NCI-H82 treated with DMSO at 0.1 percent for 48 hours (cell line): ENCODE measurements around the gene PALLD.

Experiments used
- DNase-seq: peaks from one replicate; lab custom pipeline; 2025; ENCODE audit not compliant: unreplicated experiment; lab: John Stamatoyannopoulos, UW

The PALLD gene

DNA sequence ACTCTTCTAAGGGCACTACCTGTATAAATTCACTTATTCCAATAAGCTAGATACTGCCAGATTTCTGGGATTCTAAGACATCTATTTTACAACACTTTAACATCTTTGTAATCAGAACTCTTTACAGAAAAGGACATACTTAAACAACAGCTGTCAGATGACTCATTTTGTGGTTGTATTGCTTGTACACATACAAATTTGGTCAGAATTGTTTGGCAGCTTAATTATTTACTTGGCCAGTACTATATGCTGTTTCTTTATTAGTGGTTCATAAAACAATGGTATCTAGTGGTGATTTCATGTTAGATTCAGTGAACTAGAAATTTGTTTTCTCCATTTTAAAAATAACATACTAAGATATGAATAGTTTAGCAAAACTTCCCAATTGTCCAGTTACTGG lies 27.2 kb downstream of the PALLD start:
- DNase-seq, result no peak

DNA sequence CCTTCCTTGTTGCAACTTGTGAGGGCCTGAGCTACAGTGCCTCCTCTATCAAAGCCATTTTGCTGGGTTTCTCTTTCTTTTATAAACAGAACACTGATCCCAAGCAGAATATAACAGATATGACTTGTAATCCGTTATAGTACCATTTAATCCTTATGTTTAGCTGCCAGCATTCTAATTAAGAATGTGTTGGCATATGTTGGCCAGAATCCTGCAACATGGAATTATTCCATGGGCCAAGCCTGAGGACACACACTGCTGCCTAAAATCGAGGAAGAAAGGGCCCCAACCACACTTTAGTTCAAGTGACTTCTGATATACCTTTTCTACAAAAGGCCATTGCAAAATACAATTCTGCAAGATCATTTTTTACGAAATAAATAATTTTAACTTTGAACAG lies 28.0 kb downstream of the PALLD start:
- DNase-seq, result no peak

DNA sequence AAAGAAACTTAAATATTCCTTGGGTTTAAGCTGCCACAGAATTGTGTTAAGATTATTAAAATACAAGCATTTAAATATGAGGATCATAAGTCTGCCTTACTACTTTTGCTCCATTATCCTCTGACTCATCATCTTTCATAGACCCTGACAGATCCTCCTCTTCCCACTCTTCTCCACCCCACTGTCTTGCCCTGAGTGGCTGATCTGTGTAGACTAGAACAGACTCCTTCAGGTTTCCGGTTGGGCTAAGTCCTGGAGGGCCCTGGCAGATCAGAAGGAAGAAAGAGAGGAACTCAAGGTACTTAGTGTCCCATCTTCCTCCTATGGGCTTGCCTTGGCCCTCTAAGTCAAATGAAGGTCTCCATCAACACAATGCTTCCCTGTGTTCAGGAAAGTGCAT lies 30.7 kb downstream of the PALLD start:
- DNase-seq, result no peak

DNA sequence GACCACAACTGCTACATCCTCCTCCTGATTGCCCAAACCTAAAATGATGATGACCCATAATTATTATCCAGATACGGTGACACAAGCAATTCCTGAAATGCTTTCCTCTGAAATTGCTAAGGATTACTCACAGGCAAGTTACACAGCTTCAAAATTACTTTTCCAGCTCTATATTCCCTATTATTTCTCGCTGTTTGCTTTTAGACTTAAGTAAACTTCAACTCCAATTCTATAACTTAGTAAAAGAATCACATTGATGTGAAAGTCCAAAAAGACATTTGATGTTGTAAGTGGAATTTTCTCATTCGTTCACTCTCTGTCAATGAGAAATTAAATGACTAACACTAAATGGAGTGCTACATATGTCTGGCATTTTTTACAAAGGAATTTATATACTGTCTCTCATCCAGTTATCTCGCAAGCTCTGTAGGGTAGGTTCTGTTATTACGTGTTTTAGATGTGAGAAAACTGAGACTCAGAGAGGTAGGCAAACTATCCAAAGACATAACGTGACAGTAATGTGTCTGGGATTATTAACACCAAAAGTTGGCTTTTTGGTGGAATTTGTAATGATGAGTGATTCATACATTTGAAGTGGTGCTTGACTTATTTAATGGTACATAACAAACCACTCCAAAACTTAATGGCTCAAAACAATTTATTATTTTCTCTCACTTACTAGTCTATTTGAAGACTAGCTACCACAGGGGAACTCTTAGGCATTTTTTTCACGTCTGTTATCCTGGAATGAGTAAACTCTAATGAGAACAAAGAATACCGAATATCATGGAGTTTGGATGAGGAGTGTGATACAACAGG lies 31.5 kb downstream of the PALLD start:
- DNase-seq, result no peak

DNA sequence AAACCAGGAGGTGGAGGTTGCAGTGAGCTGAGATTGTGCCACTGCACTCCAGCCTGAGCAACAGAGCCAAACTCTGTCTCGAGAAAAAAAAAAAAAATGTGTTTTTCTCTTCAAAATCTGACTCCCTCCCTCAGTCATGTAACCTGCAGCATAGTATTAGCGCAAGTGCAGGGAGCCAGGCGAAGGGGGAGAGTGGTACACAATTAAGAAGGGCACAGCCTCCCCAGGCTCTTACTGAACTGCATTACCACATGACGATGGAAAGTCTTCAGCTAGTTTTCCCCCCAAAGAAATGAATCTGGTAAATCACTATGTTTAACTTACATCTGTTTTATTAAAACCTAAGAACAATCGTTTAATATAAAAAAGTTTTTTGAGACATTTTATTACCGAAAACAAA lies 32.4 kb downstream of the PALLD start:
- no peak for DNase-seq

DNA sequence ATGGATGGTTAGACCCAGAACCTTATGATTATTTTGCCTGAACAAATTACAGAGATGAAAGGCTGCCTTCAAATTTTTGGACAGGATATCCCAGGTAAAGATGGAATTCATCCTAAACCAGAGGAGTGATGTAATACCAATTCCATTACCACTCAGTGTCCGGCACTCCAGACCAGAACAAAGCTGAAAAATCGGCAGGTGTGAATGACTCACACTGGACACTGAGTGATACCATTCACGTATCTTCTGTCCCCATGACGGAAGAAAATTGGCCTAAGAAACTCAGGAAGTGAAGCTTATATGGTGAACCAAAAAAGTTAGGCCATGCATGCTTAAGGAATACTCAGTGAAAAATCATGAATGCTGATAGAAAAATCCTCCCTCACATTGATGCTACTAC lies 34.5 kb downstream of the PALLD start:
- DNase-seq, result no peak

DNA sequence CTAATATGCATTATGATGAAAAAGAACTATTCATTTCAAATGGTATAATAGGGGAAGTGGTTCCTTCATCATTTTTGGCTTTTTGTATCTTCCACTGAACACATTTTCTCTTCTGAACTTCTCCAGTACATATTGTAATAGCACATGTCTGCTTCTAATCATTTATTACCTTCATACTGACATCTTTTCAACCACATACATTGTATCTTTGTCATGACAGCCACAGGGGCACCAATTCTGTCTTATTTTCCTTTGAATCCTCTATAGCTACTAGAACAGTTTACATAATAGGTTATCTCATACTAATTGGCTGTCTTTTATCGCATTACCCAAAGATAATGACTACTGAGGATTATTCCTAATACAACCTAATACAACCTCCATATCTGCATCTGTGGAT lies 37.7 kb downstream of the PALLD start:
- no peak for DNase-seq

DNA sequence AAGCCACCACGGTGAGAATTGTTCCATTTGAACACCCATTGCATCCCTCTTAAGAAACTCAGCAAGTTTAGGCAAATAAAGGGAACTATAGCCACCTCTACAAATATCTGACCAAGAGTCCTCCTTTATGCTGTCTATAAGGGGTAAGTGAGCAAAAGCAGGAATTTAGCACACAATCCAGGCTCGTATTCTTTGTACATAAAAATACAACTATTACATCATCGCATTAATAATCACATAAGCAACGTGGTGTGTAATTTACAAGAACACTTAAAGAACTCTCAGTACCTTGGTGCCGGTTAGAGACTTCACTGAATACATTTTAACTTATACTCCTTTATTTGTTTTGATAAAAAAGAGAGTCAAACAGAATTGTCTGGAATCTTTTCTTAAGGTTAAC lies 38.8 kb downstream of the PALLD start:
- DNase-seq, result no peak

DNA sequence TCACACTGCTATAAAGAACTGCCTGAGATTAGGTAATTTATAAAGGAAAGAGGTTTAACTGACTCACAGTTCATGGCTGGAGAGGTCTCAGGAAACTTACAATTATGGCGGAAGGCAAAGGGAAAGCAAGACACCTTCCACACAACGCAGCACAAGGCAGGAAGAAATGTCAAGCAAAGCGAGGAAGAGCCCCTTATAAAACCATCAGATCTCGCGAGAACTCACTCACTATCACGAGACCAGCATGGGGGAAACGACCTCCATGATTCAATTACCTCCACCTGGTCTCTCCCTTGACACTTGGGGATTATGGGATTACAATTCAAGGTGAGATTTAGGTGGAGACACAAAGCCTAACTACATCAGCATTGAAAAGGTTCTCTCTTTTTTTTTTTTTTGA lies 39.6 kb downstream of the PALLD start:
- DNase-seq, result no peak

DNA sequence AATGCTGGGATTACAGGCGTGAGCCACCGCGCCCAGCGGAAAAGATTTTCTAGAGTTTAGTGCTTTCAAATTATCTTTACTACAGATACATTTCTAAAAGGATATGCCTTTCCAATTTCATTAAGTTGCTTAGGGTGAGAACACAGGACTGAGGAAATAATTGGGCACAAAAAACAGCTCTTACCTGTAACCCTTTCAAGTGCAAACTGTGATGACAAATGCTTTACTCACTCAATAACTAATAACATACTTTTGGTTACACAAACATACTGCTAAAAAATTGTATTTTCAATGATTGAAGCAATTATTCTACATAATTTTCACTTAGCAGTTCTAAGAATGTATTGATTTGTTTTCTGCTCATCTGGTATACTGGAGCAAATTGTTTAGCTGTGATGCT lies 40.2 kb downstream of the PALLD start:
- DNase-seq, result no peak

DNA sequence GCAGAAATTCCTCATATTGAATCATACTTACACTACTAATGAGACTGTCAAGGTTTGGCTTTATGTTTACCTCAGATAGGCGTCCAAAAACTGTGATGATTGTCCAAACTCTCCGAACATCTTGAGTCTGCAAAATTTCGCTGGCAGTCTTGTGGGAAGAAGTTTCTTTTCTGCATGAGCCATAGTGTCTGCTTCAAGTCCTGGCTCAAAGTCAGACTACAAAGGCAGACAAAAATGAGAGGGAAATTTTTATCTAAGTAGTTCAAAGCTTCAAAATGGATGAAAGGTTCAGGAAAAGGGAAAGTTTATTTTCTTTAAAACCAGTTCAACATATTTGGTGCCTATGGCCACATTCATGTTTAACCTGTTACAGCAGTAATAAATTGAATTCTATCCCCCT lies 40.7 kb downstream of the PALLD start:
- no peak for DNase-seq

DNA sequence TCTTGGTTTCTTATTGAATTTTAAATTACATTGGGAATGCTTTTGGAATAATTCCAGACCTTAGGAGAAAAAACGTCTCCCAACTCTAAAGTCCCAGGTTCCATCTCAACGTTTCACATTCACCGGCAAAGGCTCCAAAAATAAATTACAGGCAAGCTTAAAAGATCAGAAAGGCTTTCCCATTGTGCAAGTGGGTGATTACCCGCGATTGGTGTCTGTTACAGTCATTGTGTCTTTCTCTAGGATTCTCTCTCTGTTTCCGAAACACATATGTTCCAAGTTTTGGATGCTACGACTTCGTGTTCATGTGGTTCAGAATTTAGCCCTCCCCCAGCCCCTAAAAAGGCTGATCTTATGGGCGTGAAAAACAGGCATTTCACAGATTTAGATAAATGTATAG lies 41.8 kb downstream of the PALLD start:
- no peak for DNase-seq

DNA sequence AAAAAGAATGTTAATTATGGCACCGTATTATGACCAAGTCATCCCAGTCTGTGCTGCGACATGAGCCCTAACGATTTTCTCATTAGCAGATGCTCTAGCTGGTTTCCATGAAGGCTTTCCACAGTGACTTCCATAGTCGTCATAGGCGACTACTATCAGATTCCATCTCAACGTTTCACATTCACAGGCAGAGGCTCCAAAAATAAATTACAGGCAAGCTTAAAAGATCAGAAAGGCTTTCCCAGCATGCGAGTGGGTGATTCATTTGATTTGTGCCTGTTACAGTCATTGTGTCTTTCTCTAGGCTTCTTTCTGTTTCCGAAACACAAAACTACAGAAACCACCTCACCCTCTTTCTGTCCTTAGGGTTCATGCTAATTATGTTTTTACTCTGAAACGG lies 43.2 kb downstream of the PALLD start:
- DNase-seq, result no peak

DNA sequence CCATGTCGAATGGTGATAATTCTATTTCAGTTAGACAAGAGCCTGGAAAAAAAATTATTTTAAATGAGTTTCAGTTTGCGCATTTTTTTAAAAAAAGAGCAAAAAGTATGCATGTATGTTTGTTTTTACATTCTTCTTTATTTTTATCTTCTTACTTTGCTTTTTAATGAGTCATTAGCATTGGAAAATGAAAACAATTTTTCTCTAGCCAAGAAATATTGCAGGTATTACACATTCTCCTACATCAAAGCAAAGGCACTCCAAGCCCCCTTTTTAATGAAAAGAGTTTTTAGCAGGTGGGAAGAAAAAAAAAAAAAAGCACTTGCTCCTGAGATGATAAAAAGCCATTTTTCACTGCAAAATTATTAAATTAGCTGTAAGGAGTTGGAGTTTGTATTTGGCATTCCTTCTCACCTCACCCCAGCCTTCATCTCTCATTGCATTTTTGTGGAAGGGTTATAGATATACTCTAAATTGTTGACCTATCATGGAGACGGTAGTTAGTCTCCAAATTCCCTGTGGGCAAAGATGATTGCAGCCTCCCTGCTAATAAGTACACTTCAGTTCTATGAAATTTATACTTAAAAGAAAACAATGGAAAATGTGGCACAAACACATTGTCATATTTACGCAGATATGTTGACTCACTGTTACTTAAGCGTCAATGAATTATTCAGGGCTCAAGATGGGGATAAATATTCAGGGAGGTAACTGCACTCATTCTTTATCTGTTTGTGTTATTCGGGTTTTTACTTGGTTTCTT lies 43.8 kb downstream of the PALLD start:
- no peak for DNase-seq

DNA sequence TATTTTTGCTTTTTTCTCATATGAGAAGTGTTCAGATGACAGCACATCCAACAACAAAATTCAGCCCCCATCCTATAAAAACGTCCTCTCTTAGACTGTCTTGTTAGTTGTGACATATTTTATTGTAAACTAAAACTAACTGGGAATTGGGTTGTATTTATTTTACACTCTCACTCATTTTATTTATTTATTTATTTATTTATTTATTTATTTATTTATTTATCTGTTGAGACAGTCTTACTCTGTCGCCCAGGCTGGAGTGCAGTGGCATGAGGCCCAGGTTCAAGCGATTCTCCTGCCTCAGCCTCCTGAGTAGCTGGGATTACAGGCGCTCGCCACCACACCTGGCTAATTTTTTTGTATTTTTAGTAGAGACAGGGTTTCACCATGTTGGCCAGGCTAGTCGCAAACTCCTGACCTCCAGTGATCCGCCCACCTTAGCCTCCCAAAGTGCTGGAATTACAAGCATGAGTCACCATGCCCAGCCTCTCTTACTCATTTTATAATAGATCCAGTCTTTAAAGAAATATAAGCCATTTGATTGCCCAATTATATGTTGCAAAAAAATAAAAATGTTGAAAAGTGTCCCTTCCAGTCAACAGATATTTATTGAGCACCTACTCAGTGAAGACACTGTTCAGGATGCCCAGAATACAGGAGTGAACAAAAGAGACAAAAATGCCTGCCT lies 44.6 kb downstream of the PALLD start:
- DNase-seq, result no peak

DNA sequence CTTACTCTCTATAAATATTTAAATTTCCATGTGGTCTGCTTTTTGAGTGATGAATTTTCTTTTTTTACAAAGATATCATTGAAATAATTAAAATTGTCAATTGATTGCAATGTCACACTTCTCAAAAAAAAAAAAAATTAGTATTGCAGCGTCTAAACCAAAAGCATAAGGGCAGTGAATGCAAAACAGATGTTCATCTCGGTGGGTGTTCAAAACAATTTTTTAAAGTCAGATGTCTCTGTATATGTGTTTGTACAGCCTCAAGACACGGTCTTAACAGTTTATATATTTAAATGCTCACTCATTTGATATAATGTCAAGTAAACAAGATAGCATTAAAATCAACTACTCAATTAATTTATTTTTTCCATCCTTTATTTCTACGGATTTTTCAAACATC lies 52.3 kb downstream of the PALLD start:
- DNase-seq, result no peak

DNA sequence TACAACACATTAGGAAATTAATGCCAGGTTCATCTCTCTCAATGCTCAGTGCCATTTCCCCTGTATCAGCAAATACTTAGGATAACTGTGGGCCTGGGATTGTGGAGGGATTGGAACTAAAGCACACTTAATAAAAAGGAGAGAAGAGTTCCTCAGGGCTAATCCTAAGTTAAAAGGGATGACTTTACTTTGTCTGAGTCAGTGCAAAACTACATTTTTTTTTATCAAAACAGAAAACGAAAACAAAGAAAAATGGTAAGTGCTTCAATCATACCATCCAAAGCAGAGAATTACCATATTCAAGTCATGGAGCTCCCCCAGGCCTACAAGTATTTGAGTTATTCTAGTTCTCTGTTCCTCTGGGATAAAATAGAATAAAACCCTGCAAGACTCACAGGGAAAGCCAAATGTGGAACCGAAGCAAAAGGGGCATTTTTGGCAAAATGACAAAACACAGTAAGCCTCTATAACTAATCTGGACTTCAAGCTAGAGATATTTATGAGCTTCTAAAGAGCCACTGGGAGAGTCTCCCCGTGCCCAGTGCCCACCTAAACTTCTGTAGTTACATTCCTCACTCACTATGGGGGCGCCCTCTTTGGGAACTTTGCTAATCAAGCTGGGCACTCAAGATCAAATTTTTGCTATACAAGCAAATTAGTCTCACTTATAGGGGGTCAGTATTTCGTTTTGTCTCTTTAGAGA lies 53.4 kb downstream of the PALLD start:
- no peak for DNase-seq

DNA sequence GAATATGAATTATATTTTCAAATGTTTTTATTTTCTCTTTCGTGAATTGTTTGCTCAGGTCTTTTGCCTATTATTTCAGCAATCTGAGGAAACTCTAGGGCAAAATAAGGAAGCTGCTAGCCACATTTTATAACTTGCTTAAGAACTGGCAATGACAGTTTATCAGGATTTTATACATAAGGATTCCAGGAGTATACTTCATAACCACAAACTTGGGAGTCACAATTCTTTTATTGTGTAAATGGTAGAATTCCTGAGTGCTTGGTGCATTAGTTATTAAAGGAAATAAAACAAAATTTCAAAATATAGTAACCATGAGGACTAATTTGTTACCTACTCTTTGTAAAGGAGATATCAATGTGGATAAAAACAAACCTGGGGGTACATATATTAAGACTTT lies 54.4 kb downstream of the PALLD start:
- no peak for DNase-seq

DNA sequence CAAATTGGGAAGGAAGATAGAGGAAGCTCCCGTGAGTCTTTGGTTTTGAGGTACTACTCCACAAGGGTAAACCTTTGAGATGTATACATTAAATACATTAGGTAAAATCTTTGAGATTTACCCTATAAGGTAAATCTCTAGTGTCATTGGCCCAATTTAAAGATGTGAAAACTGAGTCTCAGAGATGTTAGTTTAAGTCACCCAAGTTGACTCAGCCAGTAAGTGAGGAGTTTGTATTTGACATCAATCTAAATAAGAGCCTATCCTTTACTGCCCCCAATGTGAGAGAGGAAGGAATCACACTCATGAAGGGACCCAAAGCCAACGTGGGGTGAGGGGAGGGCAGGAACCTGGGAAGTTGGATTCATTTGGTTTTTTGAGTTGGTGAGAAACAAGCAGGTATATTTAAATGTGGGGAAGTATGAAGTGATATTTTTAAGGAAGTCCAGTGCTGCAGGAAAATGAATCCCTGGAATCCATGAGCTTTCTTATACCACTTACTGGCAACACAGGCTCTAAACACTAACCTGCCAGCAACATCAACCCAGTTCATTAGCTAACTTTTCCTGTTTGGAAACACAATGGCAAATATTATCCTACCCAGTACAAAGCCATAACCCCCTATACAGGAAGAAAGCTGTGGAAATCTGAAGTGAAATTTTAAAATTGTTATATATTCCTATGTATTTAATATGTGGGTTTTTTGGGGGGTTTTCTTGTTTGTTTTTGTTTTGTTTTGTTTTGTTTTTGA lies 55.3 kb downstream of the PALLD start:
- no peak for DNase-seq

DNA sequence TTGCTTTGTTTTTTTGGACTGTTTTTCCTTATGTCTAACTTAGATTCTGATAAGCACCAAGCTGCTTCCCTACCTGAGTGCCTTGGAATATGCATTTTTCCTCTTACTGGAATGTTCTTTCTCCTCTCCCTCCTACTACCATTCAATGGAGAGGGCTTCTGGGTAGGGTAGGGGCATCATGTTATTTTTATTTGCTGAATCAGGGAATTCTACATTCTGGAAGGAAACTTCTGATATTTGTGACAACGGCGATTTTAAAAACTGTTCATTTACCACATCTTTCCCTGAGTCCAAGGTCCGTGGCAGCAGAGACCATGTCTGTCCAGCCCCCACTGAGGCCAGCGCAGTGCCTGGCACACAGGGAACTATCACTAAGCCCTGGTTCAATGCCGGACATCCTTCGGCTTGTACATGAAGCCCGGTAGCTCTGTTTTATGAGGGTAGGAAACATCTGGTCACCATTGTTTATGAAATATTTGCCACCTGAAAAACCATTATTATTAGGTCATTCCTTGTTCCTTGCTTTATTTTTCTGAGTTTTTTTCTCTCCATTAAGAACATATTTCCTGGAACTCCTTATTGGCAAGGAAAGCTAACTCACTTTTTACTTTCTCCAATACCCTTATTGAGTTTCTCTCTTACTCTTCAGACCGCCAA lies 57.0 kb downstream of the PALLD start:
- DNase-seq, result no peak
